HG03108 (cell line): Measurements from ENCODE around the gene PSD4.
A peak's percentile ranks its signal among the peaks of the same experiment; 100 is the strongest.

Experiments
- ATAC-seq: cut with Tn5 transposase; IDR thresholded peaks from one replicate; pipeline ENCODE4 v1.9.1; 2021; ENCODE audit warnings: moderate library complexity; ENCODE audit not compliant: unreplicated experiment

PSD4 gene

GRCh38 chr2:113183264-113183663 lies 9.5 kb downstream of the PSD4 start:
- no peak for ATAC-seq

- ATAC-seq = no peak
Measured at GRCh38 chr2:113183703-113184102, 9.9 kb downstream of the PSD4 start.

GRCh38 chr2:113184531-113185230 lies 10.9 kb downstream of the PSD4 start:
- ATAC-seq = no peak

GRCh38 chr2:113185664-113186432 lies 12.1 kb downstream of the PSD4 start:
- ATAC-seq = no peak

- ATAC-seq = no peak
Measured at GRCh38 chr2:113186433-113186796, 12.6 kb downstream of the PSD4 start.

- ATAC-seq = no peak
Measured at GRCh38 chr2:113187771-113188170, 14.0 kb downstream of the PSD4 start.

GRCh38 chr2:113190871-113191270 lies 17.1 kb downstream of the PSD4 start:
- ATAC-seq = no peak

GRCh38 chr2:113192459-113193100 lies 18.8 kb downstream of the PSD4 start:
- no peak for ATAC-seq

- ATAC-seq = no peak
Measured at GRCh38 chr2:113195923-113196501, 22.2 kb downstream of the PSD4 start.

GRCh38 chr2:113196839-113197238 lies 23.1 kb downstream of the PSD4 start:
- ATAC-seq = no peak

- ATAC-seq = no peak
Measured at GRCh38 chr2:113197347-113198047, 23.7 kb downstream of the PSD4 start.

GRCh38 chr2:113198048-113198789 lies 24.4 kb downstream of the PSD4 start:
- no peak for ATAC-seq

- peak; percentile 55 for ATAC-seq
Measured at GRCh38 chr2:113198790-113199612, 25.2 kb downstream of the PSD4 start.

GRCh38 chr2:113200236-113200635 lies 26.5 kb downstream of the PSD4 start:
- ATAC-seq = no peak

GRCh38 chr2:113200736-113201490 lies 27.1 kb downstream of the PSD4 start:
- no peak for ATAC-seq

GRCh38 chr2:113201496-113202304 lies 27.9 kb downstream of the PSD4 start:
- ATAC-seq = no peak

- no peak for ATAC-seq
Measured at GRCh38 chr2:113202305-113203216, 28.8 kb downstream of the PSD4 start.
